Measurements from ENCODE around the gene PCNX3.
A peak's percentile ranks its signal among the peaks of the same experiment; 100 is the strongest.

PCNX3 gene

DNA sequence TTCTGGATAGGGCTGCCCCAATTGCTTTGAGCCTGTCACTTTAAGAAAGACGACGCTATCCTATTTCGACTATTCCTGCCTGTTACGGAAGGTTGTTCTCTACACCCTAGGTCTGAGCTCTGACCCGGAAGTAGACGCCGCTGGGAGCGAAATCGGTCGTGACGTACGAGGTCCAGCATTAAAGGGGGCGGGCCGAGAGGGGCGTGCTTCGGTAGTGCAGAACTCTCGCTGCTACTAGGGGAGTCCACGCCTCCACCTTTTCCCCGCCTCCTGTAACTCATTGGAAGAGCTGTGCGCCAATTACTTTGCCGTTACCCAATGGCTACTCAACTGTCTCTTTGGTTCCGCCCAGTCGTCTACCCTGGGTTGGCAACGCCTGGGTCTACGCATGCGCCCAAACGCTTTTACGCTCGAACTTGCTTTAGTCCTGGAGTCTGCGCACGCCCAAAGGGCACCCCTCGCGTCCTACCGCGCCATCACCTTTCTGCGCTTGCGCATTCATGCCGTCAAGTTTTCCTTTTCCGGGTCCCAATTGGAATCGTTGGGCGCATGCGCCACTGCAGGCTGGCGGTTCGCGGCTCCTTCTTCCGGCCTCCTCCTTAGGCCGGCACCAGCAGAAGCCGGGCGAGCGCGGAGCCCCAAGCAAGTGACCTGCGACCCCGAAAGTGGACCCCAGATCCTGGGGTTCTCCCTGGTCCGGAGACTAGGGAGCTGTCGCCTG lies at the start of gene PCNX3:
Gene PCNX3, plus strand, starts transcription at position 548 of the 721 bp plus-strand sequence. CDS start 536 bp downstream, outside the sequence.
- TF ChIP-seq, protein P1, sequence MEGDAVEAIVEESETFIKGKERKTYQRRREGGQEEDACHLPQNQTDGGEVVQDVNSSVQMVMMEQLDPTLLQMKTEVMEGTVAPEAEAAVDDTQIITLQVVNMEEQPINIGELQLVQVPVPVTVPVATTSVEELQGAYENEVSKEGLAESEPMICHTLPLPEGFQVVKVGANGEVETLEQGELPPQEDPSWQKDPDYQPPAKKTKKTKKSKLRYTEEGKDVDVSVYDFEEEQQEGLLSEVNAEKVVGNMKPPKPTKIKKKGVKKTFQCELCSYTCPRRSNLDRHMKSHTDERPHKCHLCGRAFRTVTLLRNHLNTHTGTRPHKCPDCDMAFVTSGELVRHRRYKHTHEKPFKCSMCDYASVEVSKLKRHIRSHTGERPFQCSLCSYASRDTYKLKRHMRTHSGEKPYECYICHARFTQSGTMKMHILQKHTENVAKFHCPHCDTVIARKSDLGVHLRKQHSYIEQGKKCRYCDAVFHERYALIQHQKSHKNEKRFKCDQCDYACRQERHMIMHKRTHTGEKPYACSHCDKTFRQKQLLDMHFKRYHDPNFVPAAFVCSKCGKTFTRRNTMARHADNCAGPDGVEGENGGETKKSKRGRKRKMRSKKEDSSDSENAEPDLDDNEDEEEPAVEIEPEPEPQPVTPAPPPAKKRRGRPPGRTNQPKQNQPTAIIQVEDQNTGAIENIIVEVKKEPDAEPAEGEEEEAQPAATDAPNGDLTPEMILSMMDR (IDR thresholded peaks at IDR 0.05; ENCODE audit: low read depth, low read length, missing control alignments) = no peak
- DNase-seq (ENCODE audit: low read depth) = peak; percentile 100
- H3K4me3 ChIP-seq (ENCODE audit: low read depth, low read length) = peak within 1 kb of the TSS; percentile 91

DNA sequence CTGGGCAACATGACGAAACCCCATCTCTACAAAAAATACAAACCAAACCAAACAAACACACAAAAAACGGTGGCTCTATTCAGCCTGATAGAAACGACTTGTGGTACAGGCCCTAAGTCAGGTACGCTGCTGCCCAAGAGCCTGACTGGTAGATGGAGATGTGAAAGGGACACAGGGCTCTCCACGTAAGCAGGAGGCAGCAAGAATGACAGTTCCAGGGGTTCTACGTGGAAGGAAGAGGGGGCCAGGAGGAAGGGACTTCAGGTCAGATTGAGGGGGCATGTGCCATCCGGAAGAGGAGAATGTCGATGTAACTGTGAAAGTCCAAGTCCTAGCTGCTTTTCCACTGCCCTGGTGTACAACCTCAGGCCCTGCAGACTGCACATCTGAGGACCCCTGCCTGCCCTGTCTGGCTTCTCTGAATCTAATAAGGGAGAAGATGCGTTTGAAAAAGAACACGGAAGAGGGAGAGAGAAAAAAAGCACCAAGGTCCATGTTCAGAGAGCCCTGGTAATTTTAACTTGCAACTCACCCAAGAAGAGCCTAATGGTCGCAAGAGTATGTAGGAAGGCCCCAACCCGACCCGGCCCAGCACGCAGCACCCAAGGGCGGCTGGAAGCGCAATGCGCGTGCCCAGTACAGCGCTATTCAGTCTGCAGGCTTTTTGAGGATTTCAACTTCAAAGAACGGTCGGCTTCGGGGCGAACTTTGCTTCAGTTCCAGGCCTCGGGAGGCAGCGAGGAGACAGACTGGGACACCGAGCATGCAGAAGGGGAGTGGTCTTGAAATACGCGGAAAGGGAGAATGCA lies 46.2 kb upstream of the PCNX3 start:
- no peak for DNase-seq (ENCODE audit: low read depth)
- TF ChIP-seq, protein P1 (IDR thresholded peaks at IDR 0.05; ENCODE audit: low read depth, low read length, missing control alignments) = no peak
- H3K4me3 ChIP-seq (ENCODE audit: low read depth, low read length) = peak overlapping the region; percentile 92

DNA sequence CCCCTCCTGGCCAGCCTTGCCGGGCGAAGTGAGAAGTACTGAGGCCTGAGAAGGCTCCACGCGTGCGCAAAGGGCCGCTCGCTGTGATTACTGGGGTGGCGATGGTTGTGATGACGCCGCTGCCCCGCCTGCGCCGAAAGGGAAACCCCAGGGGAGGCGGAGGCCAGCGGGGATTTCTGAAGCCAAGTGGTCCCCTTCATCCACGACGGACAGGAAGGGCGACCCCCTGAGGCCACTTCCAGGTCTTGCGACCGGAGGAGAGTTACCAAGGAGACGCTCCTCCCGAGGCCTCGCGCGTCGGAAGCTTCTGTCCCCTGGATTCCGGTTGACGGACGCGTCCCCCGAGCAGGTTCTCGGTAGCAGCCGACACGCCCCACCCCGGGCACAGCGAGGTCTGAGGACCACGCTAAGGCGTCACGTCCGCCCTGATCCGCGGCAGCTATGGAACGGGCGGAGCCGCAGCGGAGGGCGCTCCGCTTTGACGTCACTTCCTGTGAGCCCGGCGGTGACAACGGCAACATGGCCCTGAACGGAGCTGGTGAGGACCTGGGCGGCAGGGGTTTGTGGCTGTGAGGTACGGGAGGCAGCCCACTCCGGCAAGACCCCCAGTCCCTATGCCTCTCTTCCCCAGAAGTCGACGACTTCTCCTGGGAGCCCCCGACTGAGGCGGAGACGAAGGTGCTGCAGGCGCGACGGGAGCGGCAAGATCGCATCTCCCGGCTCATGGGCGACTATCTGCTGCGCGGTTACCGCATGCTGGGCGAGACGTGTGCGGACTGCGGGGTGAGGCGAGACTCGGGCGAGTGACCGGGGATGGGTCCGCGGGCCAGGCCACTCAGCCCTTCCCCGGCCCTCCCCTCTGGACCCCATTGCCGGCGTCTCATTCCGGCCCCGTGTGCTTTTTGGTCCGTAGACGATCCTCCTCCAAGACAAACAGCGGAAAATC lies 45.3 kb upstream of the PCNX3 start, which contains the start of gene ZNRD2:
Gene ZNRD2, plus strand, starts transcription at position 505 of the 946 bp plus-strand sequence. Its CDS starts 15 bp downstream, at position 520.
- TF ChIP-seq, protein P1 (IDR thresholded peaks at IDR 0.05; ENCODE audit: low read depth, low read length, missing control alignments) = peak; percentile 62
- peak; percentile 96 for DNase-seq (ENCODE audit: low read depth)
- peak within 1 kb of the TSS; percentile 92 for H3K4me3 ChIP-seq (ENCODE audit: low read depth, low read length)

DNA sequence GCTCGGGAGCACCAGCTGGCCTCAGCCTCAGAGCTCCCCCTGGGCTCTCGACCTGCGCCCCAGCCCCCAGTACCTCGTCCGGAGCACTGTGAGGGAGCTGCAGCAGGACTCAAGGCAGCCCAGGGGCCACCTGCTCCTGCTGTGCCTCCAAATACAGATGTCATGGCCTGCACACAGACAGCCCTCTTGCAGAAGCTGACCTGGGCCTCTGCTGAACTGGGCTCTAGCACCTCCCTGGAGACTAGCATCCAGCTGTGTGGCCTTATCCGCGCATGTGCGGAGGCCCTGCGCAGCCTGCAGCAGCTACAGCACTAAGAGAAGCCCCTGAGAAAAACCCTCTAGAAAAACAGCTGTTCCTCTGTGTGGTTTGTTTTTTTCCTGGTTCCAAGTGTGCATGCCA lies 44.2 kb upstream of the PCNX3 start:
- peak overlapping the region; percentile 92 for H3K4me3 ChIP-seq (ENCODE audit: low read depth, low read length)
- TF ChIP-seq, protein P1 (IDR thresholded peaks at IDR 0.05; ENCODE audit: low read depth, low read length, missing control alignments) = no peak
- DNase-seq (ENCODE audit: low read depth) = no peak

DNA sequence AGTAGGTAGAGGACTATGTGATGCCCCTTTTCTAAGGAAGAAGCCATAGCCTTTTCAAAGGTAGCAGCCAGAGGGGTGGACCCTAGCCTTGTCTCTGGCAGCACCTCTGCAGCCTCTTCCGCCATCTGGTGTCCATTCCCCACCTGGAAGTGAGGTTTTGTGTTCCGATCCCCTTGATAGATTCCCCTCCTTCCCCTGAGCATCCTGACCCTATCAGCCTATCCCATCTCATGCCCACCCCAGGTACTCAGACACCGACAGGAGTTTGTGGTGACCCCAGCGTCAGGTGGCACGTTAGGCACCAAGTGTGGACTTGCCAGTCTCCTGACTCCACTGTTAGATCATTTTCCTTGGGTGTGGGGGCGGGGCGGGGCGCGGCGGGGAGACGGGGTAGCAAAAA lies 43.6 kb upstream of the PCNX3 start:
- TF ChIP-seq, protein P1 (IDR thresholded peaks at IDR 0.05; ENCODE audit: low read depth, low read length, missing control alignments) = peak; percentile 36
- peak overlapping the region; percentile 92 for H3K4me3 ChIP-seq (ENCODE audit: low read depth, low read length)
- DNase-seq (ENCODE audit: low read depth) = no peak

DNA sequence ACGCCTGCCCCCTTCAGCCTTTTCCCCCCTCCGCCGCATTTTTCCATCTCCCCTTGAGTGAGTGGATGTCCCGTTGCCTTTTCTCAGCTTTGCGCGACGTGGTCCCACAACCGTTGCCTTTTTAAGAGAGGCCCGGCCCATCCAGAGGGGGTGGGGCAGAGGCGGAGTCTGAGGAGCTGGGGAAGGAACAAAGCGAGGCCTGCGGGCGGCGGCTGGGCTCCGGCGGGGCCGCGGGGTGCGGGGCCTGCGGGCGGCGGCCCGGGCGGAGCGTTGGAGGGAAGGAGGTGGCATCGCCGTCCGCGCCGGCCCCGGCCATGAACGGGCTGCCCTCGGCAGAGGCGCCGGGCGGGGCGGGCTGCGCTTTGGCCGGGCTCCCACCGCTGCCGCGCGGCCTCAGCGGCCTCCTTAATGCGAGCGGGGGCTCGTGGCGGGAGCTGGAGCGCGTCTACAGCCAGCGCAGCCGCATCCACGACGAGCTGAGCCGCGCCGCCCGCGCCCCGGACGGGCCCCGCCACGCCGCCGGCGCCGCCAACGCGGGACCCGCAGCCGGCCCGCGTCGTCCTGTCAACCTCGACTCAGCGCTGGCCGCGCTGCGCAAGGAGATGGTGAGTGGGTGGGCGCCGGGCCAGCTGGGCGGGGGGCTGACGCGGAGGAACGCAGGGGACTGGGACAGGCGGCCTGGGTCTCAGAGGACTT lies 43.1 kb upstream of the PCNX3 start, which contains the start of gene FAM89B:
Gene FAM89B, plus strand, starts transcription at position 183 of the 696 bp plus-strand sequence. Its CDS starts 132 bp downstream, at position 315.
- no peak for DNase-seq (ENCODE audit: low read depth)
- H3K4me3 ChIP-seq (ENCODE audit: low read depth, low read length) = peak within 1 kb of the TSS; percentile 92
- TF ChIP-seq, protein P1 (IDR thresholded peaks at IDR 0.05; ENCODE audit: low read depth, low read length, missing control alignments) = no peak

All from GM12864 (cell line).